ENCODE results near the gene UPK1A.

- no peak for TF ChIP-seq FOXK2 (IDR thresholded peaks at IDR 0.05)
- TF ChIP-seq, protein P1, sequence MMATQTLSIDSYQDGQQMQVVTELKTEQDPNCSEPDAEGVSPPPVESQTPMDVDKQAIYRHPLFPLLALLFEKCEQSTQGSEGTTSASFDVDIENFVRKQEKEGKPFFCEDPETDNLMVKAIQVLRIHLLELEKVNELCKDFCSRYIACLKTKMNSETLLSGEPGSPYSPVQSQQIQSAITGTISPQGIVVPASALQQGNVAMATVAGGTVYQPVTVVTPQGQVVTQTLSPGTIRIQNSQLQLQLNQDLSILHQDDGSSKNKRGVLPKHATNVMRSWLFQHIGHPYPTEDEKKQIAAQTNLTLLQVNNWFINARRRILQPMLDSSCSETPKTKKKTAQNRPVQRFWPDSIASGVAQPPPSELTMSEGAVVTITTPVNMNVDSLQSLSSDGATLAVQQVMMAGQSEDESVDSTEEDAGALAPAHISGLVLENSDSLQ (IDR thresholded peaks at IDR 0.05) = no peak
- no peak for TF ChIP-seq SUZ12 (IDR thresholded peaks at IDR 0.05)
- TF ChIP-seq CTBP1 (IDR thresholded peaks at IDR 0.05; ENCODE audit: borderline replicate concordance) = no peak
- no peak for TF ChIP-seq TARDBP (IDR thresholded peaks at IDR 0.05)
These were observed 48.5 kb downstream of the UPK1A start for GRCh38 chr19:35714601-35715354.
